Ovary (tissue), 3 donors: ENCODE data around the gene PLCD1.

Experiments used
- EP300 ChIP-seq: sonication (generic); formaldehyde crosslinking; IDR thresholded peaks from one replicate; pipeline ENCODE4 v1.6.1; 2017; ENCODE audit warnings: antibody characterized with exemption
- POLR2A ChIP-seq: fragments of 450-650 bp; IDR thresholded peaks from one replicate; pipeline ENCODE4 v1.6.1; 2017; ENCODE audit warnings: antibody characterized with exemption, mild to moderate bottlenecking, moderate library complexity
- TF ChIP-seq, protein P1 (sequence below), 3 donors: fragments of 450-650 bp in 2 of 3; fragments of 200-600 bp in 1 of 3; IDR thresholded peaks; one replicate each; pipeline versions ENCODE4 v1.5.1 to v1.8.0; 2016 to 2022; ENCODE audit warnings: antibody characterized with exemption in 3 of 3, mild to moderate bottlenecking in 1 of 3
- donor health status: DM: no; HTN: no; CAD: no.

DNA sequence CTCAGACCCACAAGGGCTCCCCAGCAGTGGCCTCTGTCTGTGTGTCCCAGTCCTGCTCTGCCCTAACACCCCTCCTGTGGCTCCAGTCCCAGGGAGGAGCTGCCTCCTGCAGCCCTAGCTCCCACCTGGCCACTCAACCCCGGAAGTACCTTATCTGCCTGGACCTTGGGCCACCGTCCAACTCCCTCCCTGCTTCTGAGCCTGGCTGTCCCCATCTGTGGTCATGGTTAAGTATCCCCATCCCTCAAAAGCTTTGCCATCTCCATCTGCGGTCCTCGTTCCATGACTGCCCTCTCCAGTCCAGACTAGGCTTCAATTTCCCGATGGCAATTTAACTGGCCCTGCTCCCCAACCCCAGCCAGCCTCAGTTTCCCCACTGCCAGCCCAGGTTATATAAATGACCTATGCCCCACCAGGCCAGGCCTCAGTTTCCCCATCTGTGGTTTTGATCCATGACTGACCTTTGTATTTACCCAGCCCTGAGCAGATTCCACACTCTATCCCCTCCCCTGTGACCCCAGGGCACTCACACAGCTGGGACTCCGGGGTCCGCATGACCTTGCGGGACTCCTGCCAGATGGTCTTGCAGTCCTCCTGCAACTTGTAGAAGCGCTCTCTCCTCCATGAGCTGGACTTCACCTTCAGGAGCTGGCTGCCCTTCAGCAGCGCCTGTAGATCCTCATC, 9.6 kb downstream of the PLCD1 start:
- TF ChIP-seq, protein P1, sequence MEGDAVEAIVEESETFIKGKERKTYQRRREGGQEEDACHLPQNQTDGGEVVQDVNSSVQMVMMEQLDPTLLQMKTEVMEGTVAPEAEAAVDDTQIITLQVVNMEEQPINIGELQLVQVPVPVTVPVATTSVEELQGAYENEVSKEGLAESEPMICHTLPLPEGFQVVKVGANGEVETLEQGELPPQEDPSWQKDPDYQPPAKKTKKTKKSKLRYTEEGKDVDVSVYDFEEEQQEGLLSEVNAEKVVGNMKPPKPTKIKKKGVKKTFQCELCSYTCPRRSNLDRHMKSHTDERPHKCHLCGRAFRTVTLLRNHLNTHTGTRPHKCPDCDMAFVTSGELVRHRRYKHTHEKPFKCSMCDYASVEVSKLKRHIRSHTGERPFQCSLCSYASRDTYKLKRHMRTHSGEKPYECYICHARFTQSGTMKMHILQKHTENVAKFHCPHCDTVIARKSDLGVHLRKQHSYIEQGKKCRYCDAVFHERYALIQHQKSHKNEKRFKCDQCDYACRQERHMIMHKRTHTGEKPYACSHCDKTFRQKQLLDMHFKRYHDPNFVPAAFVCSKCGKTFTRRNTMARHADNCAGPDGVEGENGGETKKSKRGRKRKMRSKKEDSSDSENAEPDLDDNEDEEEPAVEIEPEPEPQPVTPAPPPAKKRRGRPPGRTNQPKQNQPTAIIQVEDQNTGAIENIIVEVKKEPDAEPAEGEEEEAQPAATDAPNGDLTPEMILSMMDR (IDR thresholded peaks at IDR 0.05): no peak
- TF ChIP-seq POLR2A (no peak), EP300 (no peak)
